ENCODE results near the gene RAB7B. TPM values are rescaled to one million over a fixed set of nuclear protein-coding genes. Genes with fewer than 3 reads are reported as not detected.

Gene RAB7B
- total RNA-seq, 2 donors from 2014 or later, result 16.1 to 17.5 TPM

- H3K4me3 ChIP-seq, result no peak overlapping the region
- H3K27ac ChIP-seq, result no peak overlapping the region
- intact Hi-C loops (cut with DNase I), result no loop called here
- no peaks in the 10 kb centered on the region for H3K4me1 ChIP-seq (replicated peaks)
- H3K27me3 ChIP-seq (replicated peaks; ENCODE audit: insufficient read depth), result no peaks in the 10 kb centered on the region
- TF ChIP-seq, protein P1, sequence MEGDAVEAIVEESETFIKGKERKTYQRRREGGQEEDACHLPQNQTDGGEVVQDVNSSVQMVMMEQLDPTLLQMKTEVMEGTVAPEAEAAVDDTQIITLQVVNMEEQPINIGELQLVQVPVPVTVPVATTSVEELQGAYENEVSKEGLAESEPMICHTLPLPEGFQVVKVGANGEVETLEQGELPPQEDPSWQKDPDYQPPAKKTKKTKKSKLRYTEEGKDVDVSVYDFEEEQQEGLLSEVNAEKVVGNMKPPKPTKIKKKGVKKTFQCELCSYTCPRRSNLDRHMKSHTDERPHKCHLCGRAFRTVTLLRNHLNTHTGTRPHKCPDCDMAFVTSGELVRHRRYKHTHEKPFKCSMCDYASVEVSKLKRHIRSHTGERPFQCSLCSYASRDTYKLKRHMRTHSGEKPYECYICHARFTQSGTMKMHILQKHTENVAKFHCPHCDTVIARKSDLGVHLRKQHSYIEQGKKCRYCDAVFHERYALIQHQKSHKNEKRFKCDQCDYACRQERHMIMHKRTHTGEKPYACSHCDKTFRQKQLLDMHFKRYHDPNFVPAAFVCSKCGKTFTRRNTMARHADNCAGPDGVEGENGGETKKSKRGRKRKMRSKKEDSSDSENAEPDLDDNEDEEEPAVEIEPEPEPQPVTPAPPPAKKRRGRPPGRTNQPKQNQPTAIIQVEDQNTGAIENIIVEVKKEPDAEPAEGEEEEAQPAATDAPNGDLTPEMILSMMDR (IDR thresholded peaks at IDR 0.05), result no peak
- TF ChIP-seq POLR2AphosphoS5 (IDR thresholded peaks at IDR 0.05), result no peak
- no peak for TF ChIP-seq POLR2A (IDR thresholded peaks at IDR 0.05)
- 92% methylated on average over 12 of the region's 12 CpGs for WGBS
- no peak for DNase-seq (ENCODE audit: low spot score)
- H3K9me3 ChIP-seq, result no peaks in the 10 kb centered on the region
- H3K36me3 ChIP-seq, result no peaks in the 10 kb centered on the region
Observed at GRCh38 chr1:205927676-205928075, 75.5 kb downstream of the RAB7B start.

GRCh38 chr1:205927247-205927646 is 75.9 kb downstream of the RAB7B start:
- intact Hi-C loops (cut with DNase I), result no loop called here
- no peaks in the 10 kb centered on the region for H3K27me3 ChIP-seq (replicated peaks; ENCODE audit: insufficient read depth)
- H3K27ac ChIP-seq, result no peak overlapping the region
- no peaks in the 10 kb centered on the region for H3K36me3 ChIP-seq
- H3K4me1 ChIP-seq (replicated peaks), result no peaks in the 10 kb centered on the region
- WGBS, result 92% methylated on average over 6 of the region's 6 CpGs
- TF ChIP-seq, protein P1 (IDR thresholded peaks at IDR 0.05), result no peak
- TF ChIP-seq POLR2A (IDR thresholded peaks at IDR 0.05) (no peak), POLR2AphosphoS5 (IDR thresholded peaks at IDR 0.05) (no peak)
- H3K9me3 ChIP-seq, result no peaks in the 10 kb centered on the region
- DNase-seq (ENCODE audit: low spot score), result no peak
- H3K4me3 ChIP-seq, result no peak overlapping the region

Other genes starting within 250 kb of the RAB7B start
- gene RAB29, start 227.9 kb downstream of the RAB7B start, total RNA-seq, result 10 to 100 TPM; 18.6 to 36.7 TPM
- 100 to 1,000 TPM in 1 of 2 donors, 10 to 100 TPM in 1; 20.3 to 114 TPM for gene SLC41A1, start 190.2 kb downstream of the RAB7B start, total RNA-seq
- not detected for gene PM20D1, start 153.3 kb downstream of the RAB7B start, total RNA-seq
- gene SLC26A9, start 59.9 kb downstream of the RAB7B start, total RNA-seq, result under 1 TPM in 1 of 2 donors, not detected in 1; 0.09 TPM
- gene CTSE, start 20.5 kb upstream of the RAB7B start, total RNA-seq, result not detected
- gene RHEX, start 49.8 kb upstream of the RAB7B start, total RNA-seq, result 1 to 10 TPM in 1 of 2 donors, not detected in 1; 3.9 TPM
- not detected for gene AVPR1B, start 114.0 kb upstream of the RAB7B start, total RNA-seq
- gene FAM72A, start 199.4 kb upstream of the RAB7B start, total RNA-seq, result 1 to 10 TPM in 1 of 2 donors, under 1 TPM in 1; 0.27 to 2.2 TPM
- gene SRGAP2, start 200.1 kb upstream of the RAB7B start, total RNA-seq, result 10 to 100 TPM; 14.4 to 28.1 TPM